GM21528 (cell line): ENCODE measurements around the gene GAN.

ENCODE experiments used
- ATAC-seq: cut with Tn5 transposase; IDR thresholded peaks from one replicate; pipeline ENCODE4 v1.9.1; 2021; ENCODE audit warnings: mild to moderate bottlenecking, moderate library complexity; ENCODE audit not compliant: unreplicated experiment, low FRiP score

Gene GAN, protein sequence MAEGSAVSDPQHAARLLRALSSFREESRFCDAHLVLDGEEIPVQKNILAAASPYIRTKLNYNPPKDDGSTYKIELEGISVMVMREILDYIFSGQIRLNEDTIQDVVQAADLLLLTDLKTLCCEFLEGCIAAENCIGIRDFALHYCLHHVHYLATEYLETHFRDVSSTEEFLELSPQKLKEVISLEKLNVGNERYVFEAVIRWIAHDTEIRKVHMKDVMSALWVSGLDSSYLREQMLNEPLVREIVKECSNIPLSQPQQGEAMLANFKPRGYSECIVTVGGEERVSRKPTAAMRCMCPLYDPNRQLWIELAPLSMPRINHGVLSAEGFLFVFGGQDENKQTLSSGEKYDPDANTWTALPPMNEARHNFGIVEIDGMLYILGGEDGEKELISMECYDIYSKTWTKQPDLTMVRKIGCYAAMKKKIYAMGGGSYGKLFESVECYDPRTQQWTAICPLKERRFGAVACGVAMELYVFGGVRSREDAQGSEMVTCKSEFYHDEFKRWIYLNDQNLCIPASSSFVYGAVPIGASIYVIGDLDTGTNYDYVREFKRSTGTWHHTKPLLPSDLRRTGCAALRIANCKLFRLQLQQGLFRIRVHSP

DNA sequence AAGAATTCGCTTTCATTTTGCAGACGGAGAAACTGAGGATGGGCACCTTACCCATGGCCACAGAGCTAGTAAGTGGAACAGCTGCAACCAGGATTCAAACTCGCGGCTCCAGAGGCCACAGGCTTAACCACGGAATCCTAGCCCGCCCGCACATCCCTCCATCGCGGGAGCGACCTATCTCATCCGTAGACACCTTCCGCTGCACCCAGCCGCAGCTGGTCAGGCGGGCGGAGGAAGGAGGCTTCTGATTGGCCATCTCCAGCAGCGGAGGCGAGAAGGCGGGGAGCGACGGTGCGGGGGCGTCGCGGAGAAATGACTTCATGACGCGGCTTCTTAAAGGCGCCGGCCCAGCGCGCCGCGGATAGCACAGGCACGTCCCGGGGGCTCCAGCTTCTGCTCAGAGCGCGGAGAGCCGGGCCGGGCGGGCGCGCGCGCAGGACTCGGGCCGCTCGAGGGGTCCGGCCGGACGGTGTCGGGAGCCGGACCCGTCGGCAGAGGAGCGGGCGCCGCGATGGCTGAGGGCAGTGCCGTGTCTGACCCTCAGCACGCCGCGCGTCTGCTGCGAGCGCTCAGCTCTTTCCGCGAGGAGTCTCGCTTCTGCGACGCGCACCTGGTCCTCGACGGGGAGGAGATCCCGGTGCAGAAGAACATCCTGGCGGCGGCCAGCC lies at the start of gene GAN:
GAN (plus strand) TSS at position 360 of the 668 bp plus-strand sequence; CDS start at position 512, 152 bp downstream.
- ATAC-seq: peak; percentile 95

DNA sequence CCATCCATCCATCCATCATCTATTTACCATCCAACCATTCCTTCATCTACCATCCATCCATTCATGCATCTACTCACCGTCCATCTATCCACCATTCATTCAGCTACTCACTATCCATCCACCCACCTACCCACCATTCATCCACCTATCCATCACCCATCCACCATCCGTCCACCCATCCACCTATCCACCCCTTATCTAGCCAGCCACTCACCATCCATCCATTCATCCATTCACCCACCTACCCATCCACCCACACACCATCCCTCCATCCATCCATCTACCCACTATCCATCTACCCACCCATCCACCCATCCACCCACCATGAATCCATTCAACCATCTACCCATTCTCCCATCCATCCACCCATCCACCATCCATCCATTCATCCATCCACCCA lies 49.7 kb upstream of the GAN start:
- ATAC-seq: no peak

DNA sequence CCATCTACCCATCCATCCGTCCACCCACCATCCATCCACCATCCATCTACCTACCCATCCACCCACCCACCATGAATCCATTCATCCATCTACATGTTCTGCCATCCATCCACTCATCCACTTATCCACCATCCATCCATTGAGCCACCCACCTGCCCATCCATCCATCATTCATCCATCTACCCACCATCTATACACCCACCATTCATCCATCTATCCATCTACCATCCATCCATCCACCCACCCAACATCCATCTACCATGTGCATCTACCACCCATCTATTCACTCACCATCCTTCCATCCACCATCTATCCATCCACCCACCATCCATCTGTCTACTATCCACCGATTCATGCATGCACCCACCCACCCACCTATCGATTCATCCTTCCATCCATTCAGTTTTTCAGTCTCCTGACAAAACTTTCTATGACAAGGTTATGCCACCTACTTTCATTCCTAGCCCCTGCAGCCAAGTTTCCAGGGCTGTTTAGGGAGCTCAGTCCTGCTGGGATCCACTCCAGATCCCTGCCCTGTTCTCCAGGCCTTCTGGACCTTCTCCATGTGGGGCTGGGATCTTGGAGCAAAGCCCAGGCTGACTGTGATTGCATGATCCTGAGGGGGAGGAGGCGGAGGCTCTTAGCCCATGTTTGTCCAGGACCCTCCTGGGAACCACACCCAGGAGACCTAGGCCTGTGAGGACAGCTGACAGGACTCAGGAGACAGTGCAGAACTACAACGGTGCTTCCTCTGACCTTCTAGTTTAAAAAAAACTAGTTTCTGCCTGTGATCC lies 48.9 kb upstream of the GAN start:
- ATAC-seq: no peak

DNA sequence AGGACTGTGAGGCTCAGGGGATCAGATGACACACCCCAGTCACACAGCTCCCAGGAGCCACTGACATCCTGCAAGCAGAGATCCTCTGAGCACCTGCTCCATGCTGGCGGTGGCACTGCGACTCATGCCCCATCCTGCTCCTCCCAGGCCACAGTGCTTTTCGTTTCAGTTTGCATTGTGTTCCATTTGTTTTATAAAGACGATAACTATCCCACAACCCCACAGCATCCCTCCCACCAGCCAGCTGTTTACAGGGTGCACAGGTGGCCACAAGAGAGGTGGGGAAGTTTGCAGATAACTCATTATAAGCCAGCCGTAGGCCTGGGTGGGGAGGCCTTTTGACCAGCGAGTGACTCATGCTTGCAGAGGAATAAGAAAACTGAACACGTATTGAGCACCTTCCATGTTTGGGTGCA lies 48.1 kb upstream of the GAN start:
- no peak for ATAC-seq

DNA sequence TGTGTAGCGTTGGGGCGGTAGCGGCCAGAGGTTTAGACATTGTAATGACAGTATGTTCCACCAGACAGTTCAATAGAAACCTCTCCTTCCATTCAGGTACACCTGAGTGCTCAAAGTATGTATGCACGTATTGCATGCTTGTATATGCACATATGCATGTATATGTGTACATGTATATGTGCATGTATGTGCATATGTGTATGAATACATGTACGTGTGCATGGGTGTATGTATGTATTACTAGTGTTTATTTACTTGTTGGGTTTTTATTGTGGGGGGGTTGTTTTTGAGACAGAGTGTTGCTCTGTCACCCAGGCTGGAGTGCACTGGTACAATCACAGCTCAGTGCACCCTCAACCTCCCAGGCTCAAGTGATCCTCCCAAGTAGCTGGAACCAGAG lies 46.3 kb upstream of the GAN start:
- no peak for ATAC-seq

DNA sequence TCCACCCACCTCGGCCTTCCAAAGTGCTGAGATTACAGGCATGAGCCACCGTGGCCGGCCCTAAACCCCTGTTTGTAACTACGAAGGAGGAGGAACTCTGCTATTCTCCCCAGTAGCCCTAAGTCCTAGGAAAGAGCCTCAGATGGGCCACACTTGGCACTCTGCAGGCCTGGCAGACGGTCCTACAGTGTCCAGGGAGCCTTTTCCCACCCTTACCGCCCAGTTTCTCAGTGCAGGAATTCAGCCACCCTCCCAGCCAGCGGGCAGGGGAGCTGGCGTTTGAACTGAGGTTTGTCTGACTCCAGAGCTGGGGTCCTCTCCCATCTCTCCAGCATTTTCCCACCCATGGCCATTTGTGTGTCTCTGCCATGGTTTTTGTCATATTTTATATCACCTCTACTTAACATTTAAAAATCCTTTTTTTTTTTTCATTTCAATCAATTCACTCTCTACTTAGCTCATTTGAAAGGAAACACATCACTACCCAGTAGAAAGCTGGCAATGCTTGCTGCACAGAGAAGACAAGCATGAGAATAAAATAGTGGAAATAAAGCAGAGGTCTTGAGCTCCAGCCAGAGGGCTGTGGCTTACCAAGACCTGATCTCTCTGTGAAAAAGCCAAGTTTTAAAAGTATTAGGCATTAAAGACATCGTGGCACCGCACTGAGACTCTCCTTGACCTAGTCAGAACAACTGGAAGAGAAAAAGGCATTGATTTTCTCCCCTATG lies 41.4 kb upstream of the GAN start:
- ATAC-seq: no peak

DNA sequence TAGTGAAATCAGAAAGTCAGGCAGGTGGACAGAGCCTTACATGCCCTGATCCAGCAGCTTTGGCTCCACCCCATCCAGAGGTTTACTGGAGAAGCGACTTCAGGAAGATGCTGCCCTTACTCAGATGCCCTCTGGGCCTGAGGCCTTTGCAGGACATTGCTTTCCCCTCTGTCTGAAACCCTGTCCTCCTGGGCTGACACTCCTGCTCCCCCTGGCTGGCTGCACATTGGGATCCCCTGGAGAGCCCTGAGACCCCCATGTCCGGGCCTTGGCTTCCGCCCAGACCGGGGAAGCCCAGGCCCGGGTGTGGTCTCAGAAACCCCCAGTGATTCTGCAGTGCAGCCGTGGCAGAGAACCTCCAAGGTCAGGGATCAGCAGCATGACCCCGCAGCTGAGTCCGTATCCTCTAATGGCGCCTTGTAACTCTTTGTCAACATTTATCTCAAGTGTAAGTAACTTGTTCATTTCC lies 39.7 kb upstream of the GAN start:
- no peak for ATAC-seq

DNA sequence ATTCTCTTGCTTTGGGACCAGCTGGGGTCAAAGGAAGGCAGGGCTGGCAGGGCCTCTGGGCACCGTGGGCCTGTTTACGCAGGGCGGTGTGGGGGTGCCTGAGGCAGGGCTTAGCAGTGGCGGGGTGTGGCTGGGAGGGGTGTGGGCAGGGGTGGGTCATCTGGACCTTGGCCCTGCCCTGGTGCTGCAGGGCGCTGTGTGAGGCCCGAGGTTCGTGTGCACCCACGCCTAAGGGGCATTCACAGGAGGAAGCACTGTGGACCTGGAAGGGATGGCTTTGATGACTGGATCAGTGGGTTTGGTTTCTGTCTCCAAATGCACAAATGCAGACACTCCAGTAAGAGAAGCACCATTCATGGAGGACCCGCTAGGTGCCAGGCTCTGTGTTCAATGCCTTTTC lies 39.0 kb upstream of the GAN start:
- no peak for ATAC-seq

DNA sequence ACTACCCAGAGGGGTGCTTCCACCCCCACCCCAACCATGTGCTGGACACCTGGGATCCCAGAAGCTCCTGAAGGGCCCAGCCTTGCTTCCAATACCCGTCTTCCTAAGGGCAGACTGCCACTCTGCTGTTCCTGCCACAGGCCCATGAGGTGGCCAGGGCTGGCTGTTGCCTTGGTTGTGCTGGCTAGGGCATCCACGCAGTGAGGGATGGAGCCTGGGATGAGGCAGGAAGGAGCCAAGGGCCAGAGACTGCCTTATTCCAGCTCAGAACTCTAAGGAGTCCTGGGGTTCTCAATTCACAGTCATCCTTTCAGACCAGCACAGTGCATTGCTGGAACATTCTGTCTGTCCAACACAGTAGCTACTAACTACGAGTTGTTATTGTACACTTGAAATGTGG lies 38.4 kb upstream of the GAN start:
- no peak for ATAC-seq

DNA sequence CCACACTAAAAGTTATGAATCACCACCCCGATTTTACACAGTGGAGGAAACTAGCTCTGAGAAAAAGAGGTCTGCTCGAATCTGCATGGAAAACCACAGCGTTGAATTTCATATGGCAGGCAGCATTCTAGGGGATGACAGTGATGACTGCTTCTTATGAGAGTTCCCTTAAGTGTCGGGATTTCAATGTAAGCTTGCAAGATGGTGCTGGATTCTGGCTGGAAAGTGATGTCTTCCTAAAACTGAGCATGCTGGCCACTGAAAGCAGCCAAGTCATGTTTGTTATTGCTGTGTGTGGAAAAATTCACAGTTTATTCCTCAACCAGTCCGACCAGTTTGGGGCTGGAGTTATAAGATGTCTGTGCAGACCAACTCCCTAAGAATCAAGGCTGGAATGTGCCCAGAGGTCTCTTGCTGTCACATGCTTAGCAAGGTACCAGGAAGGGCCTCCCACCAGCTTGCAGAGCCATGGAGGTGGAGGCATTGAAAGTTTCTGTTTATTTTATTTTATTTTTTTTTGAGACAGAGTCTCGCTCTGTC lies 37.2 kb upstream of the GAN start:
- no peak for ATAC-seq

DNA sequence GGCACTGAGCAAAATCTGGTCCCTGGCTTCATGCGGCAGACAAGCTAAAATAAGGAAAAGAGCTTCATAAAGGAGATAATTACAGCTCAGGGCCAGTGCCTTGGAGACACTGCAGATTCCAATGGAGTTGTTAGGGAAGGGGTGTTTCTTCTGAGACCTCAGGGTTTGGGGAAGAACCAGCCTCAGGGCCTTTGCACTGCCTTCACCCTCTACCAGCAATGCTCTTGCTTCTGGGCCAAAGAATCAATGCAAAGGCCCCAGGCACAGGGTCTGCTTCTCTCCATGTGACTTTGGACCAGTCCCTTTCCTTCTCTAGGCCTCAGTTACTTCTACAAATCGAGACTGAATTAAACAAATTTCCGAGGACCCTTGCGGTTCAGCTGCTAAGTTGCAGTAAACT lies 36.2 kb upstream of the GAN start:
- no peak for ATAC-seq

DNA sequence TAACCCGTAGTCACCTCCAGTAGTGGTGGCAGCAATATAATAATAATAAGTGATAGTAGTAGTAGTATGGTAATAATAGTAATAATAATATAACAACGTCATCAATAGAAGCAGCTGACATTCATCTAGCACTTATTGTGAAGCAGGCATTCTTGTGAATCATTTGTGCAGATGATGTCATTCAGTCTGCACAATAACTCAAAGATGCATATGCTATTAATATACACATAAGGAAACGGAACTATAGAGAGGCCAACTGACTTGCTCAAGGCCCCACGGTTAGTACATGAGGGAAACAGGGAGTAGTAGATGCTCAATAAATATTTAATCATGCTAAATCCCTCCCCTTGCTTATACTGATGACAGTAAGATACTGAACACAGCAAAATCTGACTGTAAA lies 35.4 kb upstream of the GAN start:
- ATAC-seq: no peak

DNA sequence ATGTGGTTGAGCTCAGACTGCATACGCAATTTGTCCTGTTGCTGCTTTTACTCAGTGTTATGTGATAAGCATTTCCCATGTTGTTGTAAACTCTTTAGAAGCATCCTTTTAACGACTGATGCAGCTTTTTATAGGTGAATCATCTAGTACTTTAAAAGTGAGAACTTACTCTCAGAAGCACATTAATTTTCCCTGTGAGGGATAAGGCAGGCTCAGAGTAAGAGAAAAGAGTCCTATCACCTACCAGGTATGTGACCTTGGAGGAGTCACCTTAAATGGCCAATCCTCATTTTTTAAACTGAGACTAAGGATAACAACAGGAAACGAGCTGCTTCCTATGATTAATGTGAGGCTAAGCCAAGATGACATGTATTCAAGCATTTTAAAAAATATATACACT lies 34.4 kb upstream of the GAN start:
- ATAC-seq: no peak

DNA sequence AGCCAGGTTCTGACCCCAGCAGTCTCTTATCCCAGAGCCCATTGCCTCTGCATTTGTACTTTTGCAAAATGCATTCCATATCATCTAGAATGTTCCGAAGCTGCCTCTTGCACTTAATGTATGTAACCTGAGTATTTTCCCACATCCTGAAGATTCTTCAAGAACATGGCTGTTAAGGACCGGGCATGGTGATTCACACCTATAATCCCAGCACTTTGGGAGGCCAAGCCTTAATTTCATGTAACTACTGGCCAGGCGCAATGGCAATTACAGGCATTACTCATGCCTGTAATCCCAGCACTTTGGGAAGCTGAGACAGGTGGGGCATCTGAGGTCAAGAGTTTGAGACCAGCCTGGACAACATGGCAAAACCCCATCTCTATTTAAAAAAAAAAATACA lies 31.7 kb upstream of the GAN start:
- no peak for ATAC-seq

DNA sequence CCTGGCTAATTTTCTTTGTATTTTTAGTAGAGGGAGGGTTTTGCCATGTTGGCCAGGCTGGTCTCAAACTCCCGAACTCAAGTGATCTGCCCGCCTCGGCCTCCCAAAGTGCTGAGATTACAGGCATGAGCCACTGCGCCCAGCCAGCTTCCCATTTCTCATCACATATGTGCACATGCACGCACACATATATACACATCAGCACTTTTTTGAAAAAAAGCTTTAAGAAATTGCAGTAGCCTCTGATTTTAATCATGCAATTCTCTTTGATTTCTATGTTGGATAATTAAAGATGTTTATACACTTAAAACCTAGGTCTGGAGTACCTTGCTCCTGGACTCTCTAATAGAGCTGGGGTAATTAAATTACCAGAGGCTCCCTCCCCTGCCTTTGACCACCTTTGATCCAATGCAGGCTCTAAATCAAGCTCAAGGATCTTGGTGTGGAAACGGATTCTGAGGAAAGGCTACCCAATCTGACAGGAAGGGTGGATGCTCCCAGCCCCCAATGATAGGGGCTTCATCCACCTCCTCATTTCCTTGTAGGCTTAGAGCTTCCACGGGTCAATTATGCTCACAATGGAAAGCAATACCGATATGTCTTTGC lies 29.7 kb upstream of the GAN start:
- no peak for ATAC-seq

DNA sequence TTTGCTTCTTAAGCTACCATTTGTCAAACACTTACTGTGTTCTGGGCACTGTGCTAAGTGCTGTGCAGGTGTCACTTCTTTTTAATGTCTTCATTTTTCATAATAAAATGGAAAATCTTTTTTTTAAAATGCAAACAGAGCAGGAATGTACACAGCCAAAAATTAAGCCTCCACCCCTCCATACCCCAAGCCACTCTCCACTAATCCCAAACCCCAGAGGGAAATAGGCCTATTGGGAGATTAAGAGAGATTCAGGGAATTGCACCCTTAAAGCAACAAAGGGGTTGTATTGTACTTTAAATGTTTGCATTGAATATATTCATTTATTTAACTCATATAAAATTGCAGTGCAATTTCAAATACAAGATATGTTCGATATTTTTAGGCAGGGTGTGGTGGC lies 28.6 kb upstream of the GAN start:
- no peak for ATAC-seq

DNA sequence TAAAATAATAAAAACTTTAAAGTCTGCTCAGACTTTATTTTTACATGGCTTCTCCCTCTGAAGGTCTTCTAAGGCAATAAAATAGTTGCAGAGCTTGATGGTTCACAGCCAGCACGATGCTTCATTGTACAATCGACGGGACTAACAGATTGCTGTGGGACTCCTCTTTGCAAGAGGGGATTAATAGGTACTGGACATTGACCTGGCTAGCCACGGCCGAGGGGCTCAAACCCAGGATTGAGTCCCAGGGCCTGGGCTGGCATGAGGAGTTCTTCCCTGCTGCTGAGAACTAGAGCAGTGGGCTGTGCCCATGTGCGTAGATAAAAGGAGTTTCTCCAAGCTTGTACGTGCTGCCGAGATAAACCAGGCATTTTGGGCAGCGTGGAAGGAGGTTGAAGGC lies 23.6 kb upstream of the GAN start:
- no peak for ATAC-seq

DNA sequence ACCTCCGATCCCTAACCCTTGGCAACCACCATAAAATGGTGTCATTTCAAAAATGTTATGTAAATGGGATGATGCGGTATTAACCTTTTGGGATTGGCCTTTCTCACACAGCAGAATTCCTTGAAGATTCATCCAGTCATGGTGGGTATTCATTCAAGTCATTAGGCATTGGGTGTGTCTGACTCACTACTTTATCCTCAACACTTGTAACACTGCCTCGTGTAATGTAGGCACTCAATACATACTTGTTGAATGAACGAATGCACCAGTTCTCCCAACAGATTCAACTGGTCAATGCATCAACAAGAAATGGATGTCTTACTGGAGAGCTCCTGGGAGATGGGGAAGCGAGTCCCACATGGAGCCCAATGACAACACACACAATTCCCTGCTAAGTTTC lies 21.8 kb upstream of the GAN start:
- ATAC-seq: no peak
